GM23248 (cell line): ENCODE measurements around the gene WDR46.
"Not testable (repeated sequence)": the region's sequence is repeated elsewhere in the genome, so short reads cannot be mapped to it uniquely, and the experiment has no call there.

Experiments used
- EZH2 ChIP-seq: fragments of 200-600 bp; sonication (generic); IDR thresholded peaks from 2 replicates; pipeline ENCODE4 v1.6.1; 2018; ENCODE audit warnings: antibody characterized with exemption, mild to moderate bottlenecking; ENCODE audit not compliant: insufficient read depth, poor library complexity, severe bottlenecking
- EZH2phosphoT487 ChIP-seq: fragments of 200-600 bp; sonication (generic); IDR thresholded peaks from 2 replicates; pipeline ENCODE4 v1.6.1; 2018; ENCODE audit warnings: antibody characterized with exemption, moderate library complexity, mild to moderate bottlenecking, low read depth; ENCODE audit not compliant: insufficient read depth

GRCh38 chr6:33275795-33276580 lies 13.1 kb downstream of the WDR46 start:
- TF ChIP-seq EZH2phosphoT487, EZH2: not testable (repeated sequence)
